Activated naive CD4-positive, alpha-beta T cell treated with anti-CD3 and anti-CD28 coated beads for 36 hours (primary cell): ENCODE results near the gene QRICH2. TPM values are rescaled to one million over a fixed set of nuclear protein-coding genes. Genes with fewer than 3 reads are reported as not detected.

ENCODE experiments used
- CTCF ChIA-PET: fragments of 350-600 bp; sonication (Branson Sonifier 250); formaldehyde crosslinking; loops from one replicate; lab custom pipeline; 2021; ENCODE audit warnings: antibody characterized with exemption; lab: Charles Lee
- DNase-seq: peaks from one replicate; pipeline ENCODE4 v3.0.0-alpha.2; 2020
- H3K27ac Mint-ChIP-seq: one replicate; pipeline ENCODE4 v1.8.0; 2021; ENCODE audit warnings: mild to moderate bottlenecking, mixed read lengths
- H3K27me3 Mint-ChIP-seq: one replicate; pipeline ENCODE4 v1.8.0; 2021; ENCODE audit warnings: low read depth, mixed read lengths
- H3K36me3 Mint-ChIP-seq: one replicate; pipeline ENCODE4 v1.8.0; 2021; ENCODE audit warnings: low read depth, mixed read lengths
- H3K4me1 Mint-ChIP-seq: one replicate; pipeline ENCODE4 v1.8.0; 2021; ENCODE audit warnings: low read depth, mixed read lengths
- H3K4me3 Mint-ChIP-seq: one replicate; pipeline ENCODE4 v1.8.0; 2021; ENCODE audit warnings: mild to moderate bottlenecking, moderate library complexity, mixed read lengths
- H3K9me3 Mint-ChIP-seq: one replicate; pipeline ENCODE4 v1.8.0; 2021; ENCODE audit warnings: mixed read lengths
- intact Hi-C: fragments of 100-400 bp; cut with micrococcal nuclease; formaldehyde crosslinking; loops from one replicate; pipeline ENCODE4 v1.15.1; 2023
- total RNA-seq, 2 experiments: library from RNA; stranded (reverse); gene quantifications; one replicate each; pipeline ENCODE4 v1.2.3, GENCODE V29; 2021

QRICH2 gene
- total RNA-seq, 2 experiments from 2014 or later: 0.52 TPM

- DNase-seq: no peak
- H3K4me1 Mint-ChIP-seq: no peaks in the 10 kb centered on the region
- intact Hi-C loops: no loop called here
- CTCF ChIA-PET: no interaction called here
- H3K27ac Mint-ChIP-seq: no peak overlapping the region
- no peaks in the 10 kb centered on the region for H3K27me3 Mint-ChIP-seq
- H3K36me3 Mint-ChIP-seq: no peaks in the 10 kb centered on the region
- no peaks in the 10 kb centered on the region for H3K9me3 Mint-ChIP-seq
- no peak overlapping the region for H3K4me3 Mint-ChIP-seq
These were observed 15.0 kb downstream of the QRICH2 start for GRCh38 chr17:76293106-76293505.

- Mint-ChIP-seq H3K27ac (no peak overlapping the region), H3K9me3 (no peaks in the 10 kb centered on the region), H3K4me3 (no peak overlapping the region), H3K4me1 (no peaks in the 10 kb centered on the region), H3K27me3 (no peaks in the 10 kb centered on the region), H3K36me3 (no peaks in the 10 kb centered on the region)
- CTCF ChIA-PET: no interaction called here
- no peak for DNase-seq
- intact Hi-C loops: no loop called here
These were observed 15.5 kb downstream of the QRICH2 start for GRCh38 chr17:76292567-76292966.

- H3K4me3 Mint-ChIP-seq: no peak overlapping the region
- no peaks in the 10 kb centered on the region for H3K36me3 Mint-ChIP-seq
- intact Hi-C loops: no loop called here
- H3K4me1 Mint-ChIP-seq: peaks cover 8% of the 10 kb centered on the region
- no peak overlapping the region for H3K27ac Mint-ChIP-seq
- CTCF ChIA-PET: interaction anchor here (1.6 to 6.6 kb wide), 5 partner anchors 17 to 268 kb away, joined by 6 to 243 read pairs (median 23); partner anchors contain the start of gene FOXJ1
- no peaks in the 10 kb centered on the region for H3K9me3 Mint-ChIP-seq
- DNase-seq: no peak
- H3K27me3 Mint-ChIP-seq: no peaks in the 10 kb centered on the region
These were observed 26.3 kb downstream of the QRICH2 start for GRCh38 chr17:76281573-76282371.

GRCh38 chr17:76280650-76281049 is 27.4 kb downstream of the QRICH2 start:
- H3K4me3 Mint-ChIP-seq: no peak overlapping the region
- peaks cover 16% of the 10 kb centered on the region for H3K4me1 Mint-ChIP-seq
- CTCF ChIA-PET: interaction anchor here (1.1 to 6.6 kb wide), 15 partner anchors 11 to 267 kb away, joined by 3 to 243 read pairs (median 12); partner anchors contain the start of genes EXOC7 and FOXJ1
- H3K36me3 Mint-ChIP-seq: no peaks in the 10 kb centered on the region
- intact Hi-C loops: no loop called here
- H3K9me3 Mint-ChIP-seq: no peaks in the 10 kb centered on the region
- DNase-seq: no peak
- H3K27me3 Mint-ChIP-seq: no peaks in the 10 kb centered on the region
- no peak overlapping the region for H3K27ac Mint-ChIP-seq

- H3K27ac Mint-ChIP-seq: no peak overlapping the region
- no peak for DNase-seq
- CTCF ChIA-PET: interaction anchor here (0.6 to 6.6 kb wide), 50 partner anchors 8 to 377 kb away, joined by 3 to 243 read pairs (median 5); partner anchors contain the start of genes EXOC7, FOXJ1 and UBALD2
- no peak overlapping the region for H3K4me3 Mint-ChIP-seq
- H3K36me3 Mint-ChIP-seq: no peaks in the 10 kb centered on the region
- peaks cover 23% of the 10 kb centered on the region for H3K4me1 Mint-ChIP-seq
- intact Hi-C loops: loop anchor here (1.0 kb wide), 4 partner anchors 98 to 375 kb away; no protein-coding TSS in a partner anchor
- H3K9me3 Mint-ChIP-seq: no peaks in the 10 kb centered on the region
- no peaks in the 10 kb centered on the region for H3K27me3 Mint-ChIP-seq
These were observed 28.3 kb downstream of the QRICH2 start for GRCh38 chr17:76279742-76280287.

- peak; percentile 91 for DNase-seq
- CTCF ChIA-PET: interaction anchor here (0.6 to 6.6 kb wide), 51 partner anchors 8 to 376 kb away, joined by 3 to 243 read pairs (median 5); partner anchors contain the start of genes EXOC7, FOXJ1 and UBALD2
- intact Hi-C loops: loop anchor here (1.0 kb wide), 4 partner anchors 97 to 374 kb away; no protein-coding TSS in a partner anchor
- Mint-ChIP-seq H3K9me3 (no peaks in the 10 kb centered on the region), H3K27me3 (no peaks in the 10 kb centered on the region), H3K4me3 (no peak overlapping the region), H3K27ac (no peak overlapping the region), H3K36me3 (no peaks in the 10 kb centered on the region), H3K4me1 (peaks cover 28% of the 10 kb centered on the region)
These were observed 28.9 kb downstream of the QRICH2 start for GRCh38 chr17:76278952-76279741.

GRCh38 chr17:76278268-76278908 is 29.7 kb downstream of the QRICH2 start:
- Mint-ChIP-seq H3K36me3 (no peaks in the 10 kb centered on the region), H3K27me3 (no peaks in the 10 kb centered on the region), H3K4me3 (no peak overlapping the region), H3K9me3 (no peaks in the 10 kb centered on the region), H3K27ac (no peak overlapping the region), H3K4me1 (peaks cover 35% of the 10 kb centered on the region)
- intact Hi-C loops: no loop called here
- CTCF ChIA-PET: interaction anchor here (0.6 to 6.6 kb wide), 15 partner anchors 11 to 483 kb away, joined by 3 to 243 read pairs (median 8); partner anchors contain the start of gene FOXJ1
- no peak for DNase-seq

- Mint-ChIP-seq H3K4me1 (peaks cover 43% of the 10 kb centered on the region), H3K36me3 (no peaks in the 10 kb centered on the region), H3K9me3 (no peaks in the 10 kb centered on the region), H3K27ac (peak overlapping the region; percentile 58), H3K27me3 (no peaks in the 10 kb centered on the region), H3K4me3 (no peak overlapping the region)
- CTCF ChIA-PET: interaction anchor here (0.6 to 6.6 kb wide), 6 partner anchors 32 to 482 kb away, joined by 3 to 243 read pairs (median 17); partner anchors contain the start of gene FOXJ1
- intact Hi-C loops: no loop called here
- DNase-seq: no peak
These were observed 30.5 kb downstream of the QRICH2 start for GRCh38 chr17:76277300-76278267.

GRCh38 chr17:76276461-76277299 is 31.4 kb downstream of the QRICH2 start:
- no peak for DNase-seq
- Mint-ChIP-seq H3K27ac (peak overlapping the region; percentile 58), H3K4me3 (no peak overlapping the region), H3K9me3 (no peaks in the 10 kb centered on the region), H3K4me1 (peaks cover 49% of the 10 kb centered on the region), H3K36me3 (peaks cover under 1% of the 10 kb centered on the region), H3K27me3 (no peaks in the 10 kb centered on the region)
- intact Hi-C loops: no loop called here
- CTCF ChIA-PET: interaction anchor here (0.9 to 6.6 kb wide), 4 partner anchors 95 to 157 kb away, joined by 3 to 243 read pairs (median 6); no protein-coding TSS in a partner anchor

- DNase-seq: no peak
- Mint-ChIP-seq H3K4me3 (no peak overlapping the region), H3K9me3 (no peaks in the 10 kb centered on the region)
These were observed 32.0 kb downstream of the QRICH2 start for GRCh38 chr17:76276069-76276431.

More at GRCh38 chr17:76276069-76276431, 32.0 kb downstream of the QRICH2 start:
- Mint-ChIP-seq H3K27me3 (no peaks in the 10 kb centered on the region), H3K27ac (peak overlapping the region; percentile 59), H3K36me3 (peaks cover 7% of the 10 kb centered on the region), H3K4me1 (peaks cover 56% of the 10 kb centered on the region)
- intact Hi-C loops: no loop called here
- CTCF ChIA-PET: interaction anchor here (0.9 to 2.1 kb wide), 3 partner anchors 94 to 156 kb away, joined by 3 to 7 read pairs (median 5); no protein-coding TSS in a partner anchor
